GM06990 (cell line): ENCODE results near the gene SASH1.

Source experiments
- DNase-seq: peaks from one replicate; pipeline ENCODE4 v3.0.0-alpha.2; 2011; ENCODE audit not compliant: insufficient read length; ENCODE audit errors: extremely low read depth
- H3K27me3 ChIP-seq: replicated peaks from 2 replicates; pipeline ENCODE4 v1.6.0; 2011; ENCODE audit warnings: low read length; ENCODE audit not compliant: control insufficient read depth, insufficient read depth
- H3K36me3 ChIP-seq: 2 replicates; pipeline ENCODE4 v1.5.1; 2011; ENCODE audit warnings: low read length; ENCODE audit not compliant: control insufficient read depth, insufficient read depth
- H3K4me3 ChIP-seq: replicated peaks from 2 replicates; pipeline ENCODE4 v1.5.1; 2011; ENCODE audit warnings: low read depth, mild to moderate bottlenecking, control low read depth, low read length
- CTCF ChIP-seq: IDR thresholded peaks from 2 replicates; pipeline ENCODE4 v1.5.1; 2011; ENCODE audit warnings: low read length, control low read depth, mild to moderate bottlenecking, inconsistent platforms; ENCODE audit not compliant: insufficient read depth, poor library complexity, severe bottlenecking

SASH1 gene

DNA sequence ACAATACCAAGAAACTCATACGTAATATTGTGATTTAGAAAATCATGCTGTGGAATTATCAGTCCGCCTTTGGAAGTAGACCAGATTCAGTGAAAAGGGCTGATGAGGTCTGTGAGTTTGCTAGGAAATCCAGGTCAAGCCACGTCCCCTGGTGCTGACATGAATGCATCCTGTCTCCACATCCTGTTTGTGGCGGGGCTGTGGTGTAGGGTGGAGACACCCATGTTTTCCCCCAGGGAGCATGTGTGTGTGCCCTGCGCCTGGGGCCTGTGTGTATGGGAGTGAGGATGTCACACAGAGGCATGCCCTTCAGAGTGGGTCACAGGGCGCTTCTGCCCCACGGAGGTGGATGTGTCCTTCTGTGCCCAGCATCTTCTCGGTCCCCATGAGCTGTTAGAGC, 109.1 kb downstream of the SASH1 start:
- no peak for DNase-seq
- Histone ChIP-seq H3K36me3 (no peaks in the 10 kb centered on the region), H3K27me3 (no peaks in the 10 kb centered on the region; the same call in none of the 2 replicates), H3K4me3 (no peak overlapping the region)
- TF ChIP-seq CTCF, result no peak

DNA sequence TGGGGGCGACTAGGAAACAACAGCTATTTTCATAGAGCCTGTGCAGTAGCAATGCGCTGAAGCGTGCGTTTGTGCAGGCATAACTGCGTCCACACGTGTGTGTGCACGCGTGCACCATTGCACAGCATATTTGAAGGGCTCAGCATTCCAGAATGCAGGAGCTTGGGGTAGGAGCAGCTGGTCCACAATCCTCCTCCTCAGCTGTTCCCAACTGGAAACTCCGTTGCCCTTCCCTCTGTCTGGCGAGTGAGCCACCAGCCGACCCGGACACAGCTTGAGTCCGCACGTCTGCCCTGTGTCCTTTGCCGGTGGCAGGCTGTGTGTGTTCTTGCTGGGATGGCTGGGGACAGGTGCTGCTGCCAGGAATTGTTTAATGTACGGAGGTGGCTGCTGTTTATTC, 110.2 kb downstream of the SASH1 start:
- H3K4me3 ChIP-seq, result no peak overlapping the region
- no peak for DNase-seq
- H3K27me3 ChIP-seq, result no peaks in the 10 kb centered on the region; the same call in none of the 2 replicates
- TF ChIP-seq CTCF, result no peak
- H3K36me3 ChIP-seq, result no peaks in the 10 kb centered on the region

- Histone ChIP-seq H3K36me3 (no peaks in the 10 kb centered on the region), H3K27me3 (no peaks in the 10 kb centered on the region; the same call in none of the 2 replicates), H3K4me3 (no peak overlapping the region)
- DNase-seq, result no peak
- TF ChIP-seq CTCF, result no peak
Measured at GRCh38 chr6:148453906-148454305, 111.3 kb downstream of the SASH1 start.

DNA sequence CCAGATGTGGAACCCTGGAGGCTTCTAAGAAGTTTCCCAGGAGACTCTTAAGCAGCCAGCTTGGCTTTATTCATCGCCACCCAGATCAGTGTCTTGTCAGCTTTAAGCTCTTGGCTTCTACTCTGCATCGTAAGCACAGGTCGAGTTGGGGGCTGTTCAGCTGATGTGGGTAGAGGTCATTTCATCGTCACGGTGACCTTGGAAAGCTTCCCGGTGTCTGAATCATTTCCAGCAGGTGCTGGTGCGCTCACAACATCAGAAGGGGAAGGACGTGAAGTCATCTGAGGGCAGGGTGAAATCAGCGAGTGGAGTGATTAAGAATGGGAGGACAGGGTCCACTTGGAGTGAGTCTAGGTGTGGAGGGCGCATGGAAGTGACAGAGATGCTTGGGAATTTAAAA, 112.6 kb downstream of the SASH1 start:
- Histone ChIP-seq H3K4me3 (no peak overlapping the region), H3K27me3 (no peaks in the 10 kb centered on the region; the same call in none of the 2 replicates), H3K36me3 (no peaks in the 10 kb centered on the region)
- TF ChIP-seq CTCF, result no peak
- no peak for DNase-seq

DNA sequence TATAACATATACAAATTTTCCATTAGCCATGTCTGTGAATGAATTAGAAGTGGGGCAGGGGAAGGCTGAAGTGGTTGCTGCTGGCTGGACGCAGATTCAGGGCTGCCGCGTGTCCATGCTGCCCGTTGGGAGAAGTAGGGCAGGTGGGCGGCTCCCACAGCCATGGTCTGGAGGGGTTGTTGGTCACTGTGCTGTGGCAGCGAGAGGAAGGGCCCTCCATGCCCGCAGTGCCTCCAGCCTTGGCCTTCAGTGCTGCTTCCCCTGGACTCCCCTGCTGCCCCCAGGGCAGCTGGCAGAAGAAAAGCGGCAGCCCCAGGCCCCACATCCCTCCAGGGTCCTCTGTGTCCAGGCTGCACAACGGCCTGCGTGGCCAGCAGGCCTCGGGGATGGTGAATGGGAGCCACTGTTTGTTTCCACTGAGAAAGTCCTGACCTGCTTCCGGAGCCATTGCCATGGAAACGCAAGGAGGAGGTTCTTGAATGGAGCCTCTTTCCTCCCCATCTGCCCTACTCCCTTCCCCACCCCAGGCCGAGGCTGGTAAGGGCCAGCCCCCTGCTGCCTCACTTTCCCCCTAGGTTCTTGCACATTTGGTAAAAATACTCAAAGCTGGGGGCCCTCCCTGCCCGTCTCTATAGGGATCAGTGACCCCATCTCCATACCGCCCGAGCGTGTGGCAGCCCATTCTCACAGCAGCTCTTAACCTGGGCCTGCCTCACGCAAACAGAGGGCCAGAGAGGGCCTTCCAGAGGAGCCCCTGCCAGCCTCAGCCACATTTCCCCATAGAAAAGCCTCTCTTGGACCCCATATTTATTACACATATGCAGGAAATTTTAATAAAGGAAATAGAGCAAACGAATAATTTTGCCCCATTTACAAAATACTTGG, 113.3 kb downstream of the SASH1 start:
- Histone ChIP-seq H3K27me3 (no peaks in the 10 kb centered on the region; the same call in none of the 2 replicates), H3K4me3 (no peak overlapping the region), H3K36me3 (no peaks in the 10 kb centered on the region)
- no peak for TF ChIP-seq CTCF
- no peak for DNase-seq
